Hepatocyte (in vitro differentiated cells): ENCODE data around the gene CFTR.

Experiments
- CTCF ChIP-seq: fragments of 200-600 bp; sonication (generic); IDR thresholded peaks from 2 replicates; pipeline ENCODE4 v1.5.1; 2016; ENCODE audit warnings: antibody characterized with exemption, mild to moderate bottlenecking; ENCODE audit not compliant: poor library complexity
- EZH2phosphoT487 ChIP-seq: fragments of 200-600 bp; sonication (generic); IDR thresholded peaks from one replicate; pipeline ENCODE4 v1.6.1; 2018; ENCODE audit warnings: antibody characterized with exemption, mild to moderate bottlenecking, low read depth, moderate library complexity; ENCODE audit not compliant: unreplicated experiment, severe bottlenecking

DNA sequence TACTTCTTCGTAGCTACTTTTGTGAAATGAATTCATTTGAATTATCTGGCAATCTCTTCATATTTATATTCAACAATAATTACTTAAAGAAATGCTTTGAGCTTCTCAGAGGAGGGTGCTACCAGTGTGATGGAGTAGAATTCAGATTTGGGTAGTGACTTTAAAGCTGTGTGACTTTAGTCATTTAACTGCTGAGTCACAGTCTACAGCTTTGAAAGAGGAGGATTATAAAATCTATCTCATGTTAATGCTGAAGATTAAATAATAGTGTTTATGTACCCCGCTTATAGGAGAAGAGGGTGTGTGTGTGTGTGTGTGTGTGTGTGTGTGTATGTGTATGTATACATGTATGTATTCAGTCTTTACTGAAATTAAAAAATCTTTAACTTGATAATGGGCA, 68.2 kb downstream of the CFTR start:
- TF ChIP-seq CTCF (no peak), EZH2phosphoT487 (no peak)
